GM18502 (cell line): ENCODE results near the gene CCDC142.

Experiments used
- ATAC-seq: cut with Tn5 transposase; IDR thresholded peaks from one replicate; pipeline ENCODE4 v1.9.1; 2021; ENCODE audit warnings: mild to moderate bottlenecking; ENCODE audit not compliant: unreplicated experiment, poor library complexity

The CCDC142 gene

GRCh38 chr2:74515271-74515980 is 32.6 kb upstream of the CCDC142 start:
- ATAC-seq = no peak

- ATAC-seq = no peak
Observed at GRCh38 chr2:74514368-74515270, 31.8 kb upstream of the CCDC142 start, which contains the start of gene TLX2. Gene TLX2 (plus strand): TSS chr2:74514450. CDS start chr2:74514807, 357 bp downstream.

GRCh38 chr2:74513605-74514367 is 31.0 kb upstream of the CCDC142 start:
- no peak for ATAC-seq

GRCh38 chr2:74512744-74513604 is 30.2 kb upstream of the CCDC142 start:
- ATAC-seq = no peak

GRCh38 chr2:74511104-74511989 is 28.5 kb upstream of the CCDC142 start:
- ATAC-seq = no peak

GRCh38 chr2:74510272-74510671 is 27.5 kb upstream of the CCDC142 start:
- no peak for ATAC-seq

- ATAC-seq = no peak
Observed at GRCh38 chr2:74507926-74508520, 25.2 kb upstream of the CCDC142 start.

GRCh38 chr2:74507145-74507925 is 24.5 kb upstream of the CCDC142 start, which contains the start of gene PCGF1:
Gene PCGF1 (minus strand): TSS chr2:74507695. CDS start chr2:74507668, 27 bp downstream.
- ATAC-seq = peak; percentile 91

GRCh38 chr2:74505448-74506246 is 22.8 kb upstream of the CCDC142 start:
- no peak for ATAC-seq

GRCh38 chr2:74504591-74504990 is 21.8 kb upstream of the CCDC142 start:
- ATAC-seq = no peak

- no peak for ATAC-seq
Observed at GRCh38 chr2:74503506-74504475, 21.0 kb upstream of the CCDC142 start.

GRCh38 chr2:74502720-74503505 is 20.1 kb upstream of the CCDC142 start:
- ATAC-seq = peak; percentile 40

GRCh38 chr2:74502147-74502719 is 19.4 kb upstream of the CCDC142 start:
- no peak for ATAC-seq

GRCh38 chr2:74501335-74502071 is 18.7 kb upstream of the CCDC142 start:
- no peak for ATAC-seq
